Activated CD4-positive, alpha-beta T cell treated with anti-CD3 and anti-CD28 coated beads for 36 hours (primary cell): ENCODE results near the gene TTC7B. TPM values are rescaled to one million over a fixed set of nuclear protein-coding genes. Genes with fewer than 3 reads are reported as not detected.
"Not testable (repeated sequence)": the region's sequence is repeated elsewhere in the genome, so short reads cannot be mapped to it uniquely, and the experiment has no call there.

Experiments
- ATAC-seq: fragments of 200-7000 bp; cut with Tn5 transposase; one replicate; pipeline ENCODE4 v1.10.0; 2021; ENCODE audit warnings: mild to moderate bottlenecking, moderate library complexity
- CTCF ChIA-PET: fragments of 350-600 bp; sonication (Branson Sonifier 250); formaldehyde crosslinking; loops from one replicate; lab custom pipeline; 2021; ENCODE audit warnings: antibody characterized with exemption; lab: Charles Lee
- POLR2A ChIA-PET: fragments of 350-600 bp; sonication (Branson Sonifier 250); formaldehyde crosslinking; loops from one replicate; lab custom pipeline; 2021; ENCODE audit warnings: antibody characterized with exemption, inconsistent platforms; lab: Charles Lee
- DNase-seq: peaks from one replicate; pipeline ENCODE4 v3.0.0-alpha.2; 2020
- H3K27ac Mint-ChIP-seq: one replicate; pipeline ENCODE4 v1.8.0; 2021; ENCODE audit warnings: mixed read lengths
- H3K27me3 Mint-ChIP-seq: one replicate; pipeline ENCODE4 v1.8.0; 2021; ENCODE audit warnings: mixed read lengths
- H3K36me3 Mint-ChIP-seq: one replicate; pipeline ENCODE4 v1.8.0; 2021; ENCODE audit warnings: low read depth, mixed read lengths
- H3K4me1 Mint-ChIP-seq: one replicate; pipeline ENCODE4 v1.8.0; 2021; ENCODE audit warnings: mixed read lengths
- H3K4me3 Mint-ChIP-seq: one replicate; pipeline ENCODE4 v1.8.0; 2021; ENCODE audit warnings: mild to moderate bottlenecking, moderate library complexity, mixed read lengths
- H3K9me3 Mint-ChIP-seq: one replicate; pipeline ENCODE4 v1.8.0; 2021; ENCODE audit warnings: low read depth, mixed read lengths
- intact Hi-C, 2 experiments: fragments of 100-400 bp; cut with DNase I in 1 of 2; cut with micrococcal nuclease in 1 of 2; formaldehyde crosslinking; loops; one replicate each; pipeline versions ENCODE4 v1.14.2 to v1.15.1; 2022 to 2024; cut with DNase I, micrococcal nuclease
- total RNA-seq, 2 experiments: library from RNA; stranded (reverse); gene quantifications; one replicate each; pipeline ENCODE4 v1.2.3, GENCODE V29; 2021

The TTC7B gene
- total RNA-seq, 2 experiments from 2014 or later, result 5.8 to 8.2 TPM

DNA sequence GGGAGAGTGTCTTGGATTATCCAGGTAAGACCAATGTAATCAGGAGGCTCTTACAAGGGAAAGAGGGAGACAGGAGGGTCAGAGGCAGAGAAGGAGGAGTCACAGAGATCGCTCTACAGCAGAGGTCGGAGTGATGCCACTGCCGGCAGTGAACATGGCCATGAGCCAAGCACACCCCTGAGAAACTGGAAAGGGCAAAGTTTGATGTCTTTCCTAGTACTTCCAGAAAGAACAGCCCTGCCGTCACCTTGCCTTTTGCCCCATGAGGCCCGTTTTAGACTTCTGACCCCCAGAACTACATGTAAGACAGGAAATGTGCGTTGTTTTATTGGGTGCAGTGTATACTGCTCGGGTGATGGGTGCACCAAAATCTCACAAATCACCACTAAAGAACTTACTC lies 285.7 kb downstream of the TTC7B start:
- Mint-ChIP-seq H3K9me3 (peaks cover 11% of the 10 kb centered on the region), H3K4me1 (peaks cover 3% of the 10 kb centered on the region), H3K36me3 (no peaks in the 10 kb centered on the region), H3K4me3 (no peak overlapping the region), H3K27me3 (peaks cover 7% of the 10 kb centered on the region), H3K27ac (no peak overlapping the region)
- no peak for DNase-seq
- ChIA-PET CTCF (no interaction called here), POLR2A (no interaction called here)
- intact Hi-C loops, result no loop called here
- no peak for ATAC-seq

- no peaks in the 10 kb centered on the region for H3K36me3 Mint-ChIP-seq
- H3K4me3 Mint-ChIP-seq, result no peak overlapping the region
- H3K4me1 Mint-ChIP-seq, result no peaks in the 10 kb centered on the region
- ChIA-PET POLR2A (no interaction called here), CTCF (no interaction called here)
- peaks cover 11% of the 10 kb centered on the region for H3K9me3 Mint-ChIP-seq
- peaks cover 11% of the 10 kb centered on the region for H3K27me3 Mint-ChIP-seq
- DNase-seq (no peak), ATAC-seq (no peak)
- intact Hi-C loops, result no loop called here
- H3K27ac Mint-ChIP-seq, result no peak overlapping the region
Observed at GRCh38 chr14:90527978-90528377, 288.3 kb downstream of the TTC7B start.

GRCh38 chr14:90526536-90526935 lies 289.7 kb downstream of the TTC7B start:
- ATAC-seq, DNase-seq, intact Hi-C loops: not testable (repeated sequence)

GRCh38 chr14:90525353-90526028 lies 290.7 kb downstream of the TTC7B start:
- H3K27ac Mint-ChIP-seq, H3K4me3 Mint-ChIP-seq, intact Hi-C loops, H3K36me3 Mint-ChIP-seq, POLR2A ChIA-PET, CTCF ChIA-PET, DNase-seq, H3K4me1 Mint-ChIP-seq: not testable (repeated sequence)
- Mint-ChIP-seq H3K27me3 (peaks cover 11% of the 10 kb centered on the region), H3K9me3 (peaks cover 11% of the 10 kb centered on the region)
- ATAC-seq, result peak; percentile 84

More at GRCh38 chr14:90526536-90526935, 289.7 kb downstream of the TTC7B start:
- H3K27ac Mint-ChIP-seq, H3K36me3 Mint-ChIP-seq, H3K4me1 Mint-ChIP-seq, POLR2A ChIA-PET, H3K4me3 Mint-ChIP-seq: not testable (repeated sequence)
- Mint-ChIP-seq H3K27me3 (peaks cover 11% of the 10 kb centered on the region), H3K9me3 (peaks cover 11% of the 10 kb centered on the region)
- CTCF ChIA-PET, result interaction anchor here (0.9 kb wide), 1 partner anchor 10 kb away, joined by 3 read pairs; no protein-coding TSS in a partner anchor

- Mint-ChIP-seq H3K4me3 (no peak overlapping the region), H3K27ac (no peak overlapping the region), H3K9me3 (peaks cover 11% of the 10 kb centered on the region), H3K4me1 (no peaks in the 10 kb centered on the region), H3K27me3 (peaks cover 11% of the 10 kb centered on the region), H3K36me3 (no peaks in the 10 kb centered on the region)
- DNase-seq, result no peak
- intact Hi-C loops, result no loop called here
- ChIA-PET POLR2A (interaction anchor here (0.6 kb wide), 1 partner anchor 142 kb away, joined by 4 read pairs; no protein-coding TSS in a partner anchor), CTCF (interaction anchor here (0.6 kb wide), 2 partner anchors 102 to 217 kb away, joined by 3 to 5 read pairs; no protein-coding TSS in a partner anchor)
- ATAC-seq, result no peak
Observed at GRCh38 chr14:90523961-90524875, 292.0 kb downstream of the TTC7B start.

DNA sequence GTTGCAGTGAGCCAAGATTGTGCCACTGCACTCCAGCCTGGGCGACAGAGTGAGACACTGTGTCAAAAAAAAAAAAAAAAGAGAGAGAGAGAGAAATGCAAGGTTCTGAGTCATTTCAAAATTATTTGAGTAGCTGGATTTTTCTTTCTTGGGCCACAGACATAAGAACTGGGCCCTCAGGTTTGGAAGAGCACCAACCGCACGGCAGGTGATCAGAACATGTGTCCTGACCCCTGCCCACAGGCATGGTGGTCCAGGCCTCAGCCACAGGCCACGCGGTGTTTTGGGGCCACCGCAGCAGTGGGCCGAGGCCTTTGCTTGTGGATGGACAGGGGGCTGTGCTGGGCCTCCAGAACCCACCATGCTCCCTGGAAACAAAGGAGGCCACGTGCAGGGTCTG lies 292.7 kb downstream of the TTC7B start:
- no peak overlapping the region for H3K4me3 Mint-ChIP-seq
- ChIA-PET CTCF (interaction anchor here (0.6 kb wide), 1 partner anchor 101 kb away, joined by 3 read pairs; no protein-coding TSS in a partner anchor), POLR2A (interaction anchor here (0.6 kb wide), 1 partner anchor 141 kb away, joined by 4 read pairs; no protein-coding TSS in a partner anchor)
- DNase-seq (no peak), ATAC-seq (no peak)
- intact Hi-C loops, result no loop called here
- peaks cover 11% of the 10 kb centered on the region for H3K9me3 Mint-ChIP-seq
- peaks cover 6% of the 10 kb centered on the region for H3K27me3 Mint-ChIP-seq
- H3K4me1 Mint-ChIP-seq, result no peaks in the 10 kb centered on the region
- H3K27ac Mint-ChIP-seq, result no peak overlapping the region
- no peaks in the 10 kb centered on the region for H3K36me3 Mint-ChIP-seq

GRCh38 chr14:90522571-90523191 lies 293.5 kb downstream of the TTC7B start:
- H3K9me3 Mint-ChIP-seq, result peaks cover 11% of the 10 kb centered on the region
- no peak overlapping the region for H3K27ac Mint-ChIP-seq
- intact Hi-C loops, result no loop called here
- no peak overlapping the region for H3K4me3 Mint-ChIP-seq
- ChIA-PET POLR2A (interaction anchor here (0.6 kb wide), 2 partner anchors 84 to 196 kb away, joined by 4 to 8 read pairs; no protein-coding TSS in a partner anchor), CTCF (no interaction called here)
- no peak for ATAC-seq
- no peaks in the 10 kb centered on the region for H3K4me1 Mint-ChIP-seq
- no peak for DNase-seq
- H3K27me3 Mint-ChIP-seq, result peaks cover 4% of the 10 kb centered on the region
- no peaks in the 10 kb centered on the region for H3K36me3 Mint-ChIP-seq

DNA sequence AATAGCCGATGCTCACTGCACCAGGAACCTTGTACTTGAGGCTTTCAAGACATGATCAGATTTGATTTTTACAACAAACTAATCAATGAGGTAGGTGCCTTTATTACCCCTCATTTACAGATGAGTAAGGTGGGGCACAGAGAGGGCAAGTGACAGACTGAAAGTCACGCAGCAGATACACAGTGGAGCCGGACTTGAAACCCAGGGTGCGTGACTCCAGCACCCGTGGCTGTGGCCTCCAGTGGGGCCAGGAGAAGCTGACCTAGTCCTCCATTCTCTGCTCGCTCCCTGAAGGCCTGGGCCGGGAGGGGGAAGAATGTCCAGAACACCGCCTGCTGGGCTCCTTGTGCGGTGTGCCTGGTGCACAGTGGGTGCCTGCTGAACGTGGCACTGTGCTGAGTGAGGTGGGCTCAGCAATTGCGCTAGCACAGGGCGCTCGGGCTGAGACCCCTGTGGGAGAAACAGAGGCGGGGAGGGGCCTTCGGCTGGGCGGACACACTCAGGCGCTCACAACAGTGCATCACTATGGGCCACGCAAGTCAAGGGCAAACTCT lies 294.2 kb downstream of the TTC7B start:
- Mint-ChIP-seq H3K9me3 (peaks cover 9% of the 10 kb centered on the region), H3K4me1 (no peaks in the 10 kb centered on the region), H3K27me3 (peaks cover 4% of the 10 kb centered on the region), H3K27ac (no peak overlapping the region), H3K36me3 (no peaks in the 10 kb centered on the region), H3K4me3 (no peak overlapping the region)
- CTCF ChIA-PET, result no interaction called here
- POLR2A ChIA-PET, result no interaction called here
- DNase-seq (no peak), ATAC-seq (no peak)
- intact Hi-C loops, result no loop called here

DNA sequence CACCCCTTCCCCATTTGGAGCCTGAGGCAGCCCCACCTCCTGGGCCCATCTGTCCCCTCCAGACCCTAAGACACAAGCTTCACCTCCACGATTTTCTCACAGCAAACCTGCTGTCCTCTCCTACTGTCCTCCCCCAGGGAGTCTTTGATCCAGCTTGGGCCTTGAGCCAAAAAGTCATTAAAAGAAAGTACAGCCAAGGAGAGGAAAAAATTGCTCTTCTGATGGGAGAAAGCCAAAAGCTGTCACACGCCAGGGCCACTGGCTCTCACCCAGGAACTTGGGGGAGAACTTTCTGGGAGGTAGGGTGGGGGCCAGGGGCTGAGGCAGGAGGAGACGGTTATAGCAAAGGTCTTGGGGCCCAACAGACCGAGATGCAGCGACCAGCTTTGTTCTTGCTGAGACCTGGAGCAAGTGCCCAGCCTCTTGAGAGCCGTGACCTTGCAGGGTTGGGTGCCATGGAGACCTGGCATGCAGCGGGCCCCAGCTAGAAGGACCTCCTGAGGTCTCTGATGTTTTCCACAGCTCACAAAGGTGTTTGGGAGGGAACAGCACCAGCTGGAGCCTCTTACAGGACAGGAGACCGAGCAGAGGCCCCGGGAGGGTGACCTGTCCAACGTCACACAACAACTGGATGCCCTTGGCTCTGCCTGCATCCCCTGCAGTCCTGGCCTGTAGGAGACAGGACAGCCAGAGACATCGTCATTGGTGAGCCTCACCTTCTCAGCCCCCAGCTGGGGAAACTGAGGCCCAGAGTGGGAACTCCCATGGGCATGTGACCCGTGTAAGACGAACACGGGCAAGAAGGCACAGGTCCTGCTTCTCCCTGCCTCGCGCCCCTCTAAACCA lies 294.9 kb downstream of the TTC7B start:
- H3K36me3 Mint-ChIP-seq, result no peaks in the 10 kb centered on the region
- ChIA-PET POLR2A (no interaction called here), CTCF (interaction anchor here (0.8 kb wide), 1 partner anchor 288 kb away, joined by 4 read pairs; no protein-coding TSS in a partner anchor)
- no peak overlapping the region for H3K4me3 Mint-ChIP-seq
- H3K4me1 Mint-ChIP-seq, result no peaks in the 10 kb centered on the region
- intact Hi-C loops, result no loop called here
- ATAC-seq (no peak), DNase-seq (no peak)
- H3K27ac Mint-ChIP-seq, result no peak overlapping the region
- peaks cover 3% of the 10 kb centered on the region for H3K9me3 Mint-ChIP-seq
- H3K27me3 Mint-ChIP-seq, result peaks cover 4% of the 10 kb centered on the region

DNA sequence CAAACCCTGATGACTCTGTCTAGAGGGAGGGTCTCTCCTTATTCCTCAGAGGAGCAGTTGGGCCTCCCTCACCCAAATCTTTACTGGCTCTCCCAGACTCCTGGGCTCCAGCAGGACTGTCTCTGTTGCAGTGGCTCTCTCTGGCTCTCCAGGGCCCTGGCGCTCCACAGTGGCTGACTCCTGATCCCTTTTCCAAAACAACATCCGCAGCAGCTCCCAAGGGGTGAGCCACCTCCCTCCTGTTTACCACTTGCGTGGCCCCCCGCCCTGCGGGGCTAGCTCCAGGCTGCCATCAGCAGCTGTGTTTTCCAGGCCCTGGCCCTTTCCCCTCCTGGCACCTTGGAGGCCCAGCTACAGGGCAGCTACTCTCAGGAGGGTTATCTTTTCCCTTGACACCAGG lies 295.9 kb downstream of the TTC7B start:
- intact Hi-C loops, result no loop called here

More for the DNA sequence above, 295.9 kb downstream of the TTC7B start:
- no peak for ATAC-seq
- H3K27me3 Mint-ChIP-seq, result peaks cover 4% of the 10 kb centered on the region
- H3K4me3 Mint-ChIP-seq, result no peak overlapping the region
- CTCF ChIA-PET, result interaction anchor here (0.6 to 0.7 kb wide), 3 partner anchors 16 to 229 kb away, joined by 3 read pairs; no protein-coding TSS in a partner anchor
- DNase-seq, result no peak
- H3K4me1 Mint-ChIP-seq, result no peaks in the 10 kb centered on the region
- no peaks in the 10 kb centered on the region for H3K36me3 Mint-ChIP-seq
- no peak overlapping the region for H3K27ac Mint-ChIP-seq
- no peaks in the 10 kb centered on the region for H3K9me3 Mint-ChIP-seq
- POLR2A ChIA-PET, result no interaction called here
